ENCODE results near the gene FPR3. TPM values are rescaled to one million over a fixed set of nuclear protein-coding genes. Genes with fewer than 3 reads are reported as not detected.
A peak's percentile ranks its signal among the peaks of the same experiment; 100 is the strongest.

FPR3 gene
- total and polyA plus RNA-seq, 9 of the 15 experiments (the other 6 are each of a cell fraction or from before 2014, with no cell fraction given) = 0.08 to 0.51 (median 0.22) TPM; not detected in 1

GRCh38 chr19:51799034-51799773, 4.2 kb downstream of the FPR3 start (continued):
- no peak for TF ChIP-seq ZBTB40 (IDR thresholded peaks at IDR 0.05)
- no peak for TF ChIP-seq ZBTB40 (CRISPR knock-in tag; IDR thresholded peaks at IDR 0.05)
- TF ChIP-seq SIN3B (IDR thresholded peaks at IDR 0.05; ENCODE audit: low read depth) = no peak
- TF ChIP-seq POLR2H (tag; IDR thresholded peaks at IDR 0.05; ENCODE audit: low read depth) = no peak; the same call in 1 of the 2 replicates
- no peak for TF ChIP-seq NR2C2 (CRISPR knock-in tag; IDR thresholded peaks at IDR 0.05)
- peak; percentile 56 for TF ChIP-seq NR2C2 (tag; IDR thresholded peaks at IDR 0.05)
- TF ChIP-seq ZBTB49 (CRISPR knock-in tag; IDR thresholded peaks at IDR 0.05; ENCODE audit: borderline replicate concordance) = no peak
- TF ChIP-seq TRIM28 (IDR thresholded peaks at IDR 0.05) = no peak
- TF ChIP-seq ZNF77 (CRISPR knock-in tag; IDR thresholded peaks at IDR 0.05) = no peak
- TF ChIP-seq GATA2 (CRISPR knock-in tag; IDR thresholded peaks at IDR 0.05) = no peak
- TF ChIP-seq EWSR1 (IDR thresholded peaks at IDR 0.05; ENCODE audit: borderline replicate concordance, low read depth, partially characterized antibody) = no peak
- TF ChIP-seq HSF4 (CRISPR knock-in tag; IDR thresholded peaks at IDR 0.05; ENCODE audit: borderline replicate concordance) = peak; percentile 9; the same call in 1 of the 2 replicates
- no peak for TF ChIP-seq NONO (IDR thresholded peaks at IDR 0.05; ENCODE audit: low read depth in 2 of 2, low read length in 1 of 2)
- no peak for TF ChIP-seq SNIP1 (IDR thresholded peaks at IDR 0.05; ENCODE audit: low read depth)
- TF ChIP-seq DIDO1 (tag; IDR thresholded peaks at IDR 0.05; ENCODE audit: low read depth) = 0 out of 2 replicates have a peak, but pooled peaks have one; percentile 22
